ENCODE results near the gene SMIM13.

SMIM13 gene

DNA sequence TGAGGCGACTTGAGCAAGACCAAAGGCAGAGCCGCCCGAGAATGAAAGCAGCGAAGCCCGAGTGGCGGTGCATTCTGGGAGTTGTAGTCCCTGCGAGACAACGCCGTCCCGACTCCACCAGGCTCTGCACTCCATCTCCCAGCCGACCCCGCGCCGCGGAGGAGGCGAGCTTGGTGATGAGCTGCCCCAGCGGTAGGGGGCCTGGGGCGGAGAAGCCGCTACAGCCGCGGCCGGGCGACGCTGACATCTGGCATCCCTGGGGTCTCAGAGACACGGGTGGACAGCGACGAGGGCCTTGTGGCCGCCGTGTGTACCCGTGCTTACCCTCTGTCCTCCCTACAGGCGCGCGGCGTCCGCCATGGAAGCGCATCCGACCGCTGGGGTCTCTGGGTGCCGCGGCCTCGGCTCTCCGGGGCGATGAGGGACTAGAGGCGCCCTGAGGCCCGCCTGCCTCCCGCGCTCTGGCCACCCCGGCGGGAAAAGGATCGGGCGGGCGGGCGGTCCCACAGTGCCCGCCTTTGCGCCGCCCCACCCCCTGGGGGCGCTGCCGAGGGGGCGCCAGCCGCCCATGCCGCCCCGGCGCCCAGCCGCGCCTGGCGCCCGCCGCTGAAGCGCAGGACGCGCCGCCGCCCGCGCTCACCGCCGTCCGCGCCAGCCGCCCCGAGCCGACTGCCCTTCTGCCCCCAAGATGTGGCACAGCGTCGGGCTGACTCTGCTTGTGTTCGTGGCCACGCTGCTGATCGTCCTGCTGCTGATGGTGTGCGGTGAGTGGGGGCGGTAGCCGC lies at the start of gene SMIM13:
SMIM13 (plus strand) TSS at position 209 of the 785 bp plus-strand sequence; CDS start at position 689, 480 bp downstream.
- DNase-seq = peak; percentile 97

GRCh38 chr6:11043961-11044711 lies 49.5 kb upstream of the SMIM13 start, which contains the start of gene ELOVL2:
ELOVL2 (minus strand) TSS chr6:11044305; CDS start chr6:11044230, 75 bp downstream.
- DNase-seq = peak; percentile 21

GRCh38 chr6:11044712-11045167 lies 48.9 kb upstream of the SMIM13 start:
- no peak for DNase-seq

DNA sequence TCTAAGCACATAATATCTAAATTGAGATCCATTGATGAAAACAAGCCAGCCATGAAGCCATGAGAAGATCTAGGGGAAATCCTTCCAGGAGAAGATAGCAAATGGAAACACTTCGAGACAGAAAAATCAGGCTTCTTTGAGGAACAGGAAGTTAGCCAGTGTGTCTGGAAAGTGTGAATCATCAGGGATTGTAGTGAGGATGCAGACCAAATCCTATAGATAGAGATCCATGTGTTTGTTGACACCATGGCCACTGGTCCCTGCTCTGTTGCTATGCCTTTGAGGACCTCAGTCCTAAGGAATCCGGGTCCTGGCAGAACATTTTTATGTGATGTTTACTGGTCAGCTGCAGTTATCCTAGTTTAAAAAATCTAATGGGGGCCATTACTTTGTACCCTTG lies 42.9 kb upstream of the SMIM13 start:
- no peak for DNase-seq

- DNase-seq = no peak
Observed at GRCh38 chr6:11053307-11053706, 40.3 kb upstream of the SMIM13 start.

DNA sequence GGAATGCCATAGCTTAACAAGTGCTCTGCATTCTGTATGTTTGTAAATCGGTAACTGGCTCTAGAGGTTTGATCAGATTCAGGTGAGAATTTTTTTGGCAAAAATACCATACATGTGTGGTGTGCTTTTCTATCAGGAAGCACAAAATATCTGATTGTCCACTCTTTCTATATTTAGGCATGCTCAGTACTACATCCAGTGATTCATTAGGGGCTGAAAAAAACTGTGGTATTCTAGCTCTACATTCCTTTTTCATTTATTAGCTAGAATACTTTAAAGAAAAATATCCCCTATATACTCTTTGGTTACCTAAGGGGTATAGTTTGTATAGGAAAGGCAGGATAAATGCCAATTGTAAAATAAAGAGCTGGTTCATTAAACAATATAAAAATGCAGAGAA lies 38.9 kb upstream of the SMIM13 start:
- no peak for DNase-seq

DNA sequence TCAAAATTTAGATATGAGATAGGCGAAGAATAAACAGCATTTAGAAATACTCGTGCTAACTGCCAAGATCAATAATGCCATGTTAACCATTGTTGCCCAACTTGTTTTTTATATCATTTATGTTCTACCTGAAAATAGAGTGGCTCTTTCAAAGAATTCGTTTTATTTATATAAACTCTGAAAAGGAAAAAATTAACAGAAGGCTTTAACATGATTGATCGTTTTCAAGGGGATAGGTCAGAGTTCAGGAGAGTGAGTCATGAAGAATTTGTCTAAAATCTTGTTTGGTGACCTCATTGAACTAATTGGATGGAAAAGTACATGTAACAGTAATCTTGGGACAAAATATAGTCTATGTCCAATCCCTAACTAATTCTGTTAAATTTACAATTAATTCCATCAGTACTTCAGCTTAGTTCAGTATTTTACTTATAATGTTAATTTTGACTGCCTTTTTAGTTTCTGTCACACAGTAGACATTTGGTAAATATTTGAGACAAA lies 38.5 kb upstream of the SMIM13 start:
- no peak for DNase-seq

GRCh38 chr6:11056871-11057270 lies 36.8 kb upstream of the SMIM13 start:
- DNase-seq = no peak

DNA sequence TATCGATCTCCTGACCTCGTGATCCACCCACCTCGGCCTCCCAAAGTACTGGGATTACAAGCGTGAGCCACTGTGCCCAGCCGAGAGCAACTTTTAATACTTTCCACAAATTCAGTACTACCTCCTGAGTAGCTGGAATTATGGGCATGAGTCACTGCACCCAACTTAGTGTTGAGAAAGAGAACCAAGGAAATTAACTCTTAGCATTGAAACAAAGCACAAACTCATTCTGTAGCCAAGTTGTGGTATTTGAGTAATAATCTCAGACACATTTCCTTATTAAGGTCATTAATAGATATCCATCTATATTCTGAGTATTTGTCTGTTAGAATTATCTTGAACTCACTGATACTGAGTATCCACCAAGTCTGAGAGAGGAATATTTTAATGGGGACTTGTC lies 35.2 kb upstream of the SMIM13 start:
- DNase-seq = no peak

- no peak for DNase-seq
Observed at GRCh38 chr6:11062083-11062482, 31.6 kb upstream of the SMIM13 start.

- no peak for DNase-seq
Observed at GRCh38 chr6:11062715-11063114, 30.9 kb upstream of the SMIM13 start.

DNA sequence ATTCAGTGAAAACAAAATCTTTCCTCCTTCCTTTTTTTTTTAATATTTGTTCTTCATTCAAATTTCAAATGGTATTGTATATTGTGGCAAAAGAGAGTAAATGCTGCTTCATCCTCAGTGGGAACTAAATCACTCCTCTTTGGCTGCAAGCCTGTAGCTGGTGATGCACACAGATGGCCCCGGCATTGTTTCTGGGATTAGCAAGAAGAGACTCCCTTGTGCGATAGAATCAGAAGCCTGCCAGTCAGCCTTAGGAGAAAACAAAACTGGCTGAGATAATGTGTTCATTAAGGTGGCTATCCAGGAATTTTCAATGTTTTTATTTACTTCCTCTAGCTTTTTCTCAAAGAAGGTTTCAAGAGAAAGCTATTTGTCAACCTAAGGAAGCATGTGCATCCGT lies 28.8 kb upstream of the SMIM13 start:
- no peak for DNase-seq

GRCh38 chr6:11065436-11066202 lies 28.0 kb upstream of the SMIM13 start:
- peak; percentile 17 for DNase-seq

GRCh38 chr6:11066505-11067347 lies 26.9 kb upstream of the SMIM13 start:
- DNase-seq = no peak

- DNase-seq = no peak
Observed at GRCh38 chr6:11067348-11067747, 26.3 kb upstream of the SMIM13 start.

- peak; percentile 15 for DNase-seq
Observed at GRCh38 chr6:11069760-11070159, 23.9 kb upstream of the SMIM13 start.

- no peak for DNase-seq
Observed at GRCh38 chr6:11072101-11072500, 21.5 kb upstream of the SMIM13 start.

DNA sequence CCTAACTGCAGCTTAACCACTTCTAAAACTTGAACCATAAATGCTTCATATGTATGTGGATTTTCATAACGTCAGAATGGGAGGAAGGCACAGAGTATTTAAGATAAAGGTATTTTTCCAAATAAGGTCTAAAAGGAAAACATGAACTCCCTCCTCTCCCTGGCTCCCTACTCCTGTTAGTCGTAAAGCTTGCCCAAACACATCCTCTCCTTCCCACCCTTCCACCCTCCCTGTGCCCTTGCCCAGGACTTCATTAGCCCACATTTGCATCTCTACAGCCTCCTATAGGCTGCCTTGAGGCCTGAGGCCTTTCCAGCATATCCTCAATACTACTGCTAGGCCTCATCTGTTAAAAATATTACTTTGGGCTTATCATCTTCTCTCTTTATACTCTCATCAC lies 17.1 kb upstream of the SMIM13 start:
- DNase-seq = no peak

GRCh38 chr6:11078266-11078665 lies 15.4 kb upstream of the SMIM13 start:
- DNase-seq = peak; percentile 12

- DNase-seq = no peak
Observed at GRCh38 chr6:11080296-11080695, 13.3 kb upstream of the SMIM13 start.

DNA sequence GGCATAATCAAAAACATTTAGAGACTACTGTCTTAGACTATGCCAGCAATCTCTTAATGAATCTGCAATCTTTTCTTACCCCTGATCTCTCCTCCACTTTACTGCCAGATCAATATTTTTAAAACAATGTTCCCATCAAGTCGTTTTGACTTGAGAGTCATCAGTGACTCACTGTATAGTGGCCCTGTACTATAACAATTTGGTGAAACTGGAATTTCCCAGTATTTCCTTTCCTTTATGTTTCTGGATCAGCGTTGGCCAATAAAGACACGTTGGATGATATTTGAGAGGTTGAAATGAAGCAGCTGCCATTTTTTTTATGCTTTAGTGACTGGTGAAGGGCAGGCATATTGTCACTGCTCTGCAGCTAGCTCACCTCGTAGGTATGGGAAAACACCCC lies 10.1 kb upstream of the SMIM13 start:
- DNase-seq = no peak

DNA sequence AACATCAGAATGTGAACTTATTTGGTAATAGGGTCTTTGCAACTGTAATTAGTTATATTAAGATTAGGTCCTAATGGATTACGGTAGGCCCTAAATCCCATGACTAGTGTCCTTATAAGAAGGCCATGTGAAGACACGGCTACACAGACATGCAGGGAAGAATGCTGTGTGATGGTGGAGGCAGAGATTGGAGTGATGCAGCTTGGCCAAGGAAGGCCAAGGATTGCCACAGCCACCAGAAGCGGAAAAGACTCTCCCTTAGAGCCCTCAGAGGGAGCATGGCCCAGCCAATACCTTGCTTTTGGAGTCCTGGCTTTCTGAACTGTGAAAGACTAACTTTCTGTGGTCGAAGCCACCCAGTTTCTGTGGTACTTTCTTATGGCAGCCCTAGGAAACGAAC lies 9.7 kb upstream of the SMIM13 start:
- DNase-seq = no peak

Measured in hematopoietic multipotent progenitor cell treated with erythropoietin and hydrocortisone succinate and interleukin-3 and kit ligand, for 8 days (in vitro differentiated cells).